GM06990 (cell line): ENCODE data around the gene PRKG1.

Experiments used
- DNase-seq: peaks from one replicate; pipeline ENCODE4 v3.0.0-alpha.2; 2011; ENCODE audit not compliant: insufficient read length; ENCODE audit errors: extremely low read depth
- H3K27me3 ChIP-seq: replicated peaks from 2 replicates; pipeline ENCODE4 v1.6.0; 2011; ENCODE audit warnings: low read length; ENCODE audit not compliant: control insufficient read depth, insufficient read depth
- H3K36me3 ChIP-seq: 2 replicates; pipeline ENCODE4 v1.5.1; 2011; ENCODE audit warnings: low read length; ENCODE audit not compliant: control insufficient read depth, insufficient read depth
- H3K4me3 ChIP-seq: replicated peaks from 2 replicates; pipeline ENCODE4 v1.5.1; 2011; ENCODE audit warnings: low read depth, mild to moderate bottlenecking, control low read depth, low read length
- CTCF ChIP-seq: IDR thresholded peaks from 2 replicates; pipeline ENCODE4 v1.5.1; 2011; ENCODE audit warnings: low read length, control low read depth, mild to moderate bottlenecking, inconsistent platforms; ENCODE audit not compliant: insufficient read depth, poor library complexity, severe bottlenecking

The PRKG1 gene

GRCh38 chr10:52216852-52217251 lies 1142.6 kb downstream of the PRKG1 start:
- peak; percentile 42 for DNase-seq
- H3K36me3 ChIP-seq, result no peaks in the 10 kb centered on the region
- H3K27me3 ChIP-seq, result no peaks in the 10 kb centered on the region
- no peak overlapping the region for H3K4me3 ChIP-seq
- no peak for TF ChIP-seq CTCF

GRCh38 chr10:52217531-52217930 lies 1143.2 kb downstream of the PRKG1 start:
- DNase-seq, result no peak
- no peak overlapping the region for H3K4me3 ChIP-seq
- no peaks in the 10 kb centered on the region for H3K36me3 ChIP-seq
- no peak for TF ChIP-seq CTCF
- H3K27me3 ChIP-seq, result no peaks in the 10 kb centered on the region

GRCh38 chr10:52220947-52221346 lies 1146.7 kb downstream of the PRKG1 start:
- Histone ChIP-seq H3K27me3 (no peaks in the 10 kb centered on the region), H3K36me3 (no peaks in the 10 kb centered on the region), H3K4me3 (no peak overlapping the region)
- DNase-seq, result no peak
- no peak for TF ChIP-seq CTCF

GRCh38 chr10:52221923-52222322 lies 1147.6 kb downstream of the PRKG1 start:
- TF ChIP-seq CTCF, result no peak
- no peaks in the 10 kb centered on the region for H3K36me3 ChIP-seq

GRCh38 chr10:52226197-52226847 lies 1152.0 kb downstream of the PRKG1 start:
- no peak for DNase-seq
- no peak for TF ChIP-seq CTCF
- H3K36me3 ChIP-seq, result no peaks in the 10 kb centered on the region
- H3K4me3 ChIP-seq, result no peak overlapping the region
- no peaks in the 10 kb centered on the region; the same call in 1 of the 2 replicates for H3K27me3 ChIP-seq

More at GRCh38 chr10:52221923-52222322, 1147.6 kb downstream of the PRKG1 start:
- H3K4me3 ChIP-seq, result no peak overlapping the region
- no peak for DNase-seq
- H3K27me3 ChIP-seq, result no peaks in the 10 kb centered on the region

- Histone ChIP-seq H3K27me3 (no peaks in the 10 kb centered on the region; the same call in 1 of the 2 replicates), H3K36me3 (no peaks in the 10 kb centered on the region), H3K4me3 (no peak overlapping the region)
- no peak for TF ChIP-seq CTCF
- no peak for DNase-seq
Measured at GRCh38 chr10:52228556-52228955, 1154.3 kb downstream of the PRKG1 start.
